OCI-LY1 (cell line): ENCODE data around the gene RET.

Experiments used
- H2AFZ ChIP-seq: fragments of 200-600 bp; sonication (generic), shearing (Covaris generic); 2 replicates; pipeline ENCODE4 v1.6.0; 2014; ENCODE audit warnings: antibody characterized with exemption, mild to moderate bottlenecking, low read length
- H3F3A ChIP-seq: fragments of 200-600 bp; sonication (generic), shearing (Covaris generic); 2 replicates; pipeline ENCODE4 v1.6.0; 2014; ENCODE audit warnings: mild to moderate bottlenecking, antibody characterized with exemption, low read length, moderate library complexity; ENCODE audit not compliant: insufficient read depth
- H3K27ac ChIP-seq: fragments of 200-600 bp; sonication (generic); 2 replicates; pipeline ENCODE4 v1.5.1; 2014; ENCODE audit warnings: low read length, mixed run types, mild to moderate bottlenecking, low read depth; ENCODE audit not compliant: poor library complexity, severe bottlenecking
- H3K27me3 ChIP-seq: fragments of 200-600 bp; sonication (generic); 2 replicates; pipeline ENCODE4 v1.6.0; 2014; ENCODE audit warnings: antibody characterized with exemption, mild to moderate bottlenecking, low read length, moderate library complexity; ENCODE audit not compliant: insufficient read depth
- H3K36me3 ChIP-seq: fragments of 200-600 bp; sonication (generic); 2 replicates; pipeline ENCODE4 v1.6.1; 2014; ENCODE audit warnings: mild to moderate bottlenecking, antibody characterized with exemption, low read length, moderate library complexity, mixed read lengths; ENCODE audit not compliant: insufficient read depth
- H3K4me1 ChIP-seq: fragments of 200-600 bp; sonication (generic); 2 replicates; pipeline ENCODE4 v1.5.1; 2014; ENCODE audit warnings: mild to moderate bottlenecking, low read length, moderate library complexity; ENCODE audit not compliant: insufficient read depth, severe bottlenecking
- H3K4me2 ChIP-seq: fragments of 200-600 bp; sonication (generic), shearing (Covaris generic); 2 replicates; pipeline ENCODE4 v1.6.1; 2014; ENCODE audit warnings: low read length
- H3K4me3 ChIP-seq: fragments of 200-600 bp; sonication (generic); 2 replicates; pipeline ENCODE4 v1.5.1; 2014; ENCODE audit warnings: low read length, low read depth, mild to moderate bottlenecking, mixed read lengths; ENCODE audit not compliant: poor library complexity, severe bottlenecking
- H3K79me2 ChIP-seq: fragments of 200-600 bp; shearing (Covaris generic); 2 replicates; pipeline ENCODE4 v1.6.1; 2016; ENCODE audit warnings: mixed run types, low read length, mixed read lengths; ENCODE audit not compliant: insufficient read depth
- H3K9ac ChIP-seq: fragments of 200-600 bp; sonication (generic), shearing (Covaris generic); 2 replicates; pipeline ENCODE4 v1.6.1; 2014; ENCODE audit warnings: mild to moderate bottlenecking, low read length, mixed read lengths
- H3K9me2 ChIP-seq: fragments of 200-600 bp; sonication (generic), shearing (Covaris generic); 2 replicates; pipeline ENCODE4 v1.6.1; 2014; ENCODE audit warnings: low read depth, mild to moderate bottlenecking, low read length, mixed read lengths
- H3K9me3 ChIP-seq: fragments of 200-600 bp; shearing (Covaris generic); 2 replicates; pipeline ENCODE4 v1.6.1; 2014; ENCODE audit warnings: low read length, mixed read lengths
- H4K20me1 ChIP-seq: fragments of 200-600 bp; sonication (generic), shearing (Covaris generic); 2 replicates; pipeline ENCODE4 v1.6.0; 2016; ENCODE audit warnings: mild to moderate bottlenecking, low read length; ENCODE audit not compliant: insufficient read depth
- EZH2 ChIP-seq: fragments of 200-600 bp; sonication (generic), shearing (Covaris generic); IDR thresholded peaks from 2 replicates; pipeline ENCODE4 v1.8.0; 2017; ENCODE audit warnings: borderline replicate concordance, mixed run types, mild to moderate bottlenecking, antibody characterized with exemption, low read length, moderate library complexity, mixed read lengths
- TF ChIP-seq, protein P1 (sequence below): fragments of 200-600 bp; sonication (generic), shearing (Covaris generic); IDR thresholded peaks from 2 replicates; pipeline ENCODE4 v1.5.1; 2017; ENCODE audit warnings: mild to moderate bottlenecking, antibody characterized with exemption, low read length, moderate library complexity, mixed read lengths

The RET gene

DNA sequence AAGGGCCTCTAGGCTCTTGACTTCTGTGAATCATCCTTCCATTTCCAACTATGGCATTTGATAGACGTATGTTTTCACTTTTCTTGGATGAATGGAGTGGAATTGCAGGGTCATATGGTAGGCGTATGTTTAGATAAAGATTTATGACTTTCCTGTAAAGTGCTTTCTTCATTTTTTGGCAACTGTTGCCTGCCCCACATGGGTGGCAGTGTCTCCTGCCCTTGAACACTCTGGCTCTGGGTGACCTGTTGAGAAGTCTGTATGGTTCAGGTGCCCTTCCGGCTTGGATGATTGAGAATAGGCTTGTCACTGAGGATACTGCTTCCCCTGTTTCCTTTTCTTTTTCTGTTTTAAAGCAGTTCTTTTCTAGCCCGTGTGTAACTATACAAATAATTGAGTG is 23.1 kb downstream of the RET start:
- Histone ChIP-seq H3K9ac (no peak overlapping the region), H3K9me3 (no peaks in the 10 kb centered on the region), H3K36me3 (no peaks in the 10 kb centered on the region), H3K27ac (no peak overlapping the region), H2AFZ (no peak overlapping the region), H3K4me1 (no peaks in the 10 kb centered on the region), H3K27me3 (no peaks in the 10 kb centered on the region), H3K4me2 (no peak overlapping the region), H3K79me2 (no peaks in the 10 kb centered on the region), H3K9me2 (no peaks in the 10 kb centered on the region), H3F3A (no peaks in the 10 kb centered on the region), H3K4me3 (no peak overlapping the region), H4K20me1 (no peaks in the 10 kb centered on the region)
- no peak for TF ChIP-seq EZH2
- TF ChIP-seq, protein P1, sequence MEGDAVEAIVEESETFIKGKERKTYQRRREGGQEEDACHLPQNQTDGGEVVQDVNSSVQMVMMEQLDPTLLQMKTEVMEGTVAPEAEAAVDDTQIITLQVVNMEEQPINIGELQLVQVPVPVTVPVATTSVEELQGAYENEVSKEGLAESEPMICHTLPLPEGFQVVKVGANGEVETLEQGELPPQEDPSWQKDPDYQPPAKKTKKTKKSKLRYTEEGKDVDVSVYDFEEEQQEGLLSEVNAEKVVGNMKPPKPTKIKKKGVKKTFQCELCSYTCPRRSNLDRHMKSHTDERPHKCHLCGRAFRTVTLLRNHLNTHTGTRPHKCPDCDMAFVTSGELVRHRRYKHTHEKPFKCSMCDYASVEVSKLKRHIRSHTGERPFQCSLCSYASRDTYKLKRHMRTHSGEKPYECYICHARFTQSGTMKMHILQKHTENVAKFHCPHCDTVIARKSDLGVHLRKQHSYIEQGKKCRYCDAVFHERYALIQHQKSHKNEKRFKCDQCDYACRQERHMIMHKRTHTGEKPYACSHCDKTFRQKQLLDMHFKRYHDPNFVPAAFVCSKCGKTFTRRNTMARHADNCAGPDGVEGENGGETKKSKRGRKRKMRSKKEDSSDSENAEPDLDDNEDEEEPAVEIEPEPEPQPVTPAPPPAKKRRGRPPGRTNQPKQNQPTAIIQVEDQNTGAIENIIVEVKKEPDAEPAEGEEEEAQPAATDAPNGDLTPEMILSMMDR, result no peak

DNA sequence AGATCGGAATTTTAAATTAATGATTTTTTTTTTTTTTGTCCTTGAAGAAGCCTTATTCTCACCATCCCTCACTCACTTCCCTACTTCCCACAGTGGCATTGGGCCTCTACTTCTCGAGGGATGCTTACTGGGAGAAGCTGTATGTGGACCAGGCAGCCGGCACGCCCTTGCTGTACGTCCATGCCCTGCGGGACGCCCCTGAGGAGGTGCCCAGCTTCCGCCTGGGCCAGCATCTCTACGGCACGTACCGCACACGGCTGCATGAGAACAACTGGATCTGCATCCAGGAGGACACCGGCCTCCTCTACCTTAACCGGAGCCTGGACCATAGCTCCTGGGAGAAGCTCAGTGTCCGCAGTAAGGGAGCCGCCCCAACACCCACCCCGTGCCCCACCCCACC is 23.5 kb downstream of the RET start:
- Histone ChIP-seq H3K9me3 (no peaks in the 10 kb centered on the region), H3K9ac (no peak overlapping the region), H3K27me3 (no peaks in the 10 kb centered on the region), H2AFZ (no peak overlapping the region), H3K4me2 (no peak overlapping the region), H3K27ac (no peak overlapping the region), H3F3A (no peaks in the 10 kb centered on the region), H3K9me2 (no peaks in the 10 kb centered on the region), H3K4me3 (no peak overlapping the region), H3K79me2 (no peaks in the 10 kb centered on the region), H4K20me1 (no peaks in the 10 kb centered on the region), H3K36me3 (no peaks in the 10 kb centered on the region), H3K4me1 (no peaks in the 10 kb centered on the region)
- TF ChIP-seq, protein P1, result no peak
- TF ChIP-seq EZH2, result no peak

DNA sequence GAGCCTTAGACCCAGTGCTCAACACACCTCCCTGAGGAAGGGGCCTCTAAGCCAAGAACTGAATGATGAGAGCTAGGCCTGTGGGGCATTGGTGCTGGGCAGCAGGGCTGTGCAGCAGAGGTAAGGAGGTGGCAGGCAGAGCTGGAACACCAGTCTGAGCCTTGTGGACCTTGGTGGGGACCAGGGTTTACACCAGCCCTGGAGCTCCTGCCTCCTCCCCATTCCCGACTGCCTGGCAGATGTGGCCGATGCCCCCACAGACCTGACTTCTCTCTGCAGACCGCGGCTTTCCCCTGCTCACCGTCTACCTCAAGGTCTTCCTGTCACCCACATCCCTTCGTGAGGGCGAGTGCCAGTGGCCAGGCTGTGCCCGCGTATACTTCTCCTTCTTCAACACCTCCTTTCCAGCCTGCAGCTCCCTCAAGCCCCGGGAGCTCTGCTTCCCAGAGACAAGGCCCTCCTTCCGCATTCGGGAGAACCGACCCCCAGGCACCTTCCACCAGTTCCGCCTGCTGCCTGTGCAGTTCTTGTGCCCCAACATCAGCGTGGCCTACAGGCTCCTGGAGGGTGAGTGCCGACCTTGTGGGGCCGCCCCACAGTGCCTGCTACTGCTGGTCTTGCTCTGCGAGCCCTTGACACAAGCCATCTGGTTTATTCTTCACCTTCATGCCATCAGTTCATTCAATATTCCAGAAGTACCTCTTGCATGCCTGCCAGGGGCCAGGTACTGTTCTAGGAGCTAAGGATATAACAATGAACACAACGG is 25.4 kb downstream of the RET start:
- no peaks in the 10 kb centered on the region for H3K9me3 ChIP-seq
- no peaks in the 10 kb centered on the region for H3K36me3 ChIP-seq
- no peaks in the 10 kb centered on the region for H3K9me2 ChIP-seq
- H3F3A ChIP-seq, result no peaks in the 10 kb centered on the region
- no peak overlapping the region for H3K9ac ChIP-seq
- H3K27me3 ChIP-seq, result no peaks in the 10 kb centered on the region
- no peak overlapping the region for H3K4me3 ChIP-seq
- no peak overlapping the region for H3K27ac ChIP-seq
- H4K20me1 ChIP-seq, result no peaks in the 10 kb centered on the region
- H3K4me1 ChIP-seq, result peaks cover 10% of the 10 kb centered on the region
- H3K4me2 ChIP-seq, result no peak overlapping the region
- no peaks in the 10 kb centered on the region for H3K79me2 ChIP-seq
- no peak overlapping the region for H2AFZ ChIP-seq
- TF ChIP-seq, protein P1, result no peak
- TF ChIP-seq EZH2, result no peak
